ENCODE data around the gene CLN3. TPM values are rescaled to one million over a fixed set of nuclear protein-coding genes. Genes with fewer than 3 reads are reported as not detected.
"Not testable (repeated sequence)": the region's sequence is repeated elsewhere in the genome, so short reads cannot be mapped to it uniquely, and the experiment has no call there.

The CLN3 gene
- total RNA-seq, 1 donor: 19.0 TPM

DNA sequence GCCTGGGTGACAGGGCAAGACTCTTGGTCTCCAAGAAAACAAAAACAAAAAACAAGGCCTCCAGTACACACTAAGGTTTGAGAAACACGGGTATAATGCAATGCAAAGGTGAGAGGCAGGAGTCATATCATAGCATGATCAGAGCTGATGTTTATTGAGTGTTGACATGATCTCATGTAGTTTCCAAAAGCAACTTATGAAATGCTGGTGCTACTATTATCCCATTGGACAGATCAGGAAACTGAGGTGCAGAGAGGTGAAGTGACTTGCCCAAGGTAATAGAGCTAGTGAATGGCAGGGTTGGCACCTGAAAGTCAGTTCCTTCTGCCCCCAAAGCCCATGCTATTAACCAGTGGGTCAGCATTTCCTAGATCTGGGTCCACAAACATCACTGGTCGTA is 16.7 kb downstream of the CLN3 start:
- no peak overlapping the region for H3K4me3 ChIP-seq (ENCODE audit: low read depth, low read length)
- no peak for DNase-seq (ENCODE audit: low read depth)
- TF ChIP-seq CTCF (IDR thresholded peaks at IDR 0.05; ENCODE audit: insufficient read depth, low read depth, low read length): no peak

- no peak for TF ChIP-seq CTCF (IDR thresholded peaks at IDR 0.05; ENCODE audit: insufficient read depth, low read depth, low read length)
- DNase-seq (ENCODE audit: low read depth): no peak
Measured at GRCh38 chr16:28473714-28474265, 18.1 kb downstream of the CLN3 start.

DNA sequence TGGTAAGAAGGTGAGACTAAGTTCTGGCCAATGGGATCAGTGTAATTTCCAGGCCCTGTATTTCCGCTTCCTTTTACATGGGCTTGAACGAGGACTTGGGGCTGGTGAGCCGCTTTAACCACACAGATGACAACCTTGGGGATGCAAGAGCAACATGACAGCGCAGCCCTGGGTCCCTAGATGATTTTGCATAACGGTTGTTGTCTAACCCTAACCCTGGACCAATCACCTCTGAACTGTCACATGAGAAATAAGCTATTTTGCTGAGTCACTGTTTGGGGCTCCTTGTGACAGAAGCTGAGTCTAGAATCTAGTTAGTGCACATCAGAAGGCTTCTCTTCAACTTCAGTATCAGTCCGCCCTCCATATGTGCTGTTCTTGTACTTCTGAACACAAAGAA is 44.8 kb downstream of the CLN3 start:
- H3K4me3 ChIP-seq (ENCODE audit: low read depth, low read length); DNase-seq (ENCODE audit: low read depth): not testable (repeated sequence)

More at GRCh38 chr16:28473714-28474265, 18.1 kb downstream of the CLN3 start:
- no peak overlapping the region for H3K4me3 ChIP-seq (ENCODE audit: low read depth, low read length)

- DNase-seq (ENCODE audit: low read depth); H3K4me3 ChIP-seq (ENCODE audit: low read depth, low read length): not testable (repeated sequence)
Measured at GRCh38 chr16:28446388-28446787, 45.5 kb downstream of the CLN3 start.

GRCh38 chr16:28443943-28444342 is 47.9 kb downstream of the CLN3 start:
- H3K4me3 ChIP-seq (ENCODE audit: low read depth, low read length); DNase-seq (ENCODE audit: low read depth): not testable (repeated sequence)

- not testable (repeated sequence) for DNase-seq (ENCODE audit: low read depth); H3K4me3 ChIP-seq (ENCODE audit: low read depth, low read length)
Measured at GRCh38 chr16:28438899-28439298, 53.0 kb downstream of the CLN3 start.

DNA sequence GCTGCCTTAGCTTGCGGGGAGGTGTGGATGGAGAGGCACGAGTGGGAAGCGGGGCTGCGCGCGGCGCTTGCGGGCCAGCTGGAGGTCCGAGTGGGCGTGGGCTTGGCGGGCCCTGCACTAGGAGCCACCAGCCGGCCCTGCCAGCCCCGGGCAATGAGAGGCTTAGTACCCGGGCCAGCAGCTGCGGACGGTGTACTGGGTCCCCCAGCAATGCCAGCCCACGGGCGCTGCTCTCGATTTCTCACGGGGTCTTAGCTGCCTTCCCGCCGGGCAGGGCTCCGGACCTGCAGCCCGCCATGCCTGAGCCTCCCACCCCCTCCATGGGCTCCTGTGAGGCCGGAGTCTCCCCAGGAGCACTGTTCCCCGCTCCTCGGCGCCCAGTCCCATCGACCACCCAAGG is 56.5 kb downstream of the CLN3 start:
- not testable (repeated sequence) for DNase-seq (ENCODE audit: low read depth); H3K4me3 ChIP-seq (ENCODE audit: low read depth, low read length)

Other genes starting within 250 kb of the CLN3 start
- under 0.01 TPM in 1 of 2 replicates, not detected in the other for gene SBK1, start 199.5 kb downstream of the CLN3 start, total RNA-seq
- not detected in 2 replicates for gene NPIPB6, start 128.6 kb downstream of the CLN3 start, total RNA-seq
- 50.5 and 75.7 TPM in 2 replicates for gene EIF3CL, start 88.2 kb downstream of the CLN3 start, total RNA-seq
- gene NPIPB7, start 19.7 kb downstream of the CLN3 start, total RNA-seq: not detected in 2 replicates
- not detected in 2 replicates for gene APOBR, start 2.6 kb upstream of the CLN3 start, total RNA-seq
- not detected in 2 replicates for gene IL27, start 14.8 kb upstream of the CLN3 start, total RNA-seq
- gene NUPR1, start 46.9 kb upstream of the CLN3 start, total RNA-seq: 8.2 and 27.7 TPM in 2 replicates
- gene SGF29, start 61.8 kb upstream of the CLN3 start, total RNA-seq: 10.0 and 11.2 TPM in 2 replicates
- gene SULT1A2, start 105.0 kb upstream of the CLN3 start, total RNA-seq: under 0.01 TPM in 1 of 2 replicates, not detected in the other
- under 0.01 and 1.6 TPM in 2 replicates for gene SULT1A1, start 118.0 kb upstream of the CLN3 start, total RNA-seq
- 0.86 TPM in 1 of 2 replicates, not detected in the other for gene NPIPB8, start 146.0 kb upstream of the CLN3 start, total RNA-seq
- 62.6 and 110 TPM in 2 replicates for gene EIF3C, start 219.4 kb upstream of the CLN3 start, total RNA-seq